ENCODE results near the gene FOXRED1. TPM values are rescaled to one million over a fixed set of nuclear protein-coding genes. Genes with fewer than 3 reads are reported as not detected.

FOXRED1 gene
- total RNA-seq, 1 experiment from 2014 or later, result 67.5 TPM

DNA sequence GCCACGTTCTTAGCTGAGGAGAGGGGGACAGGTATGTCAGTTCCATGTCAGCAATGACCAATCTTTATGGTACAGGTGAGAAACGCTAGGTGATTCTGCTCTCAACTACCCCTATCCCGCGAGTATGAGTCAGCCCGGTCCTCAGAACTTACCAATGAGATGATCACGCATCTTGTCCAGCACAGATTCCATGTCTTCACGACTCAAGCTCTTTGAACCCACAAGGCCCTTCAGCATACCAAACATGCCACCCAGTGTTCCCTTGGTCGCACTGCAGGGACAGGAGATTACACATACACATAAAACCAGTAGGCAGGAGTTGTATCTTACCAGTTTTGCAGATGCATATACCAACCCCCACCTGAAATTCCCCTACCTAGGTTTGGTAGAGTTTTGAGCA, 3.1 kb upstream of the FOXRED1 start:
- Mint-ChIP-seq H3K27ac (no peak overlapping the region), H3K27me3 (ENCODE audit: low read depth) (peaks cover 2% of the 10 kb centered on the region; the same call in 1 of the 2 replicates), H3K36me3 (ENCODE audit: insufficient read depth in 1 of 3, low read depth in 3 of 3) (peaks cover 44 to 70% (median 60%) of the 10 kb centered on the region in 3 experiments), H3K9me3 (no peaks in the 10 kb centered on the region), H3K4me3 (peak overlapping the region in 1 of 2 experiments; percentile 4; a peak in 3 of 5 replicates), H3K4me1 (peaks cover 13% of the 10 kb centered on the region in 2 experiments)
- H2BK120ac ChIP-seq (ENCODE audit: low read depth, low read length, poor library complexity, severe bottlenecking), result no peak overlapping the region
- no peak overlapping the region for H2AK5ac ChIP-seq (ENCODE audit: insufficient read length, low read length)
- no peak overlapping the region for H3K56ac ChIP-seq (ENCODE audit: insufficient read length, low read depth, low read length)
- H3K9ac ChIP-seq (ENCODE audit: extremely low read depth, insufficient read length, low read length), result no peak overlapping the region
- H3K4me2 ChIP-seq (ENCODE audit: insufficient read depth, insufficient read length, low read length), result no peak overlapping the region
- H3K79me1 ChIP-seq (ENCODE audit: insufficient read depth, low read depth, low read length, poor library complexity, severe bottlenecking), result peaks cover 4% of the 10 kb centered on the region
- no peaks in the 10 kb centered on the region for H4K20me1 ChIP-seq (ENCODE audit: control insufficient read depth, insufficient read depth, insufficient read length)
- H4K91ac ChIP-seq (ENCODE audit: insufficient read length, low read depth, low read length), result no peak overlapping the region
- H2AFZ ChIP-seq (ENCODE audit: low read length), result no peak overlapping the region
- no peak overlapping the region for H4K5ac ChIP-seq (ENCODE audit: insufficient read length, low read depth, low read length)
- no peak overlapping the region for H2BK15ac ChIP-seq (ENCODE audit: low read depth, low read length)
- no peak overlapping the region for H3K14ac ChIP-seq (ENCODE audit: insufficient read depth, low read length)
- no peak overlapping the region for H2BK5ac ChIP-seq (ENCODE audit: insufficient read length, low read length)
- no CpG with 5 or more reads among the region's 8 CpGs for WGBS (ENCODE audit: extremely low coverage, insufficient read length, low lambda C conversion rate)
- peaks cover 7% of the 10 kb centered on the region for H3K23me2 ChIP-seq (ENCODE audit: insufficient read length, low read depth, low read length, poor library complexity, severe bottlenecking)
- H3T11ph ChIP-seq (ENCODE audit: low read length), result no peak overlapping the region
- no peak overlapping the region for H3K4ac ChIP-seq (ENCODE audit: low read depth, low read length)
- H3K23ac ChIP-seq (ENCODE audit: insufficient read length, low read depth, low read length), result no peak overlapping the region
- no peak overlapping the region for H4K8ac ChIP-seq (replicated peaks; ENCODE audit: insufficient read length, low read depth, low read length)
- H3K27me3 ChIP-seq (ENCODE audit: insufficient read depth, low read length), result no peaks in the 10 kb centered on the region
- TF ChIP-seq, protein P1, sequence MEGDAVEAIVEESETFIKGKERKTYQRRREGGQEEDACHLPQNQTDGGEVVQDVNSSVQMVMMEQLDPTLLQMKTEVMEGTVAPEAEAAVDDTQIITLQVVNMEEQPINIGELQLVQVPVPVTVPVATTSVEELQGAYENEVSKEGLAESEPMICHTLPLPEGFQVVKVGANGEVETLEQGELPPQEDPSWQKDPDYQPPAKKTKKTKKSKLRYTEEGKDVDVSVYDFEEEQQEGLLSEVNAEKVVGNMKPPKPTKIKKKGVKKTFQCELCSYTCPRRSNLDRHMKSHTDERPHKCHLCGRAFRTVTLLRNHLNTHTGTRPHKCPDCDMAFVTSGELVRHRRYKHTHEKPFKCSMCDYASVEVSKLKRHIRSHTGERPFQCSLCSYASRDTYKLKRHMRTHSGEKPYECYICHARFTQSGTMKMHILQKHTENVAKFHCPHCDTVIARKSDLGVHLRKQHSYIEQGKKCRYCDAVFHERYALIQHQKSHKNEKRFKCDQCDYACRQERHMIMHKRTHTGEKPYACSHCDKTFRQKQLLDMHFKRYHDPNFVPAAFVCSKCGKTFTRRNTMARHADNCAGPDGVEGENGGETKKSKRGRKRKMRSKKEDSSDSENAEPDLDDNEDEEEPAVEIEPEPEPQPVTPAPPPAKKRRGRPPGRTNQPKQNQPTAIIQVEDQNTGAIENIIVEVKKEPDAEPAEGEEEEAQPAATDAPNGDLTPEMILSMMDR (conservative IDR thresholded peaks at IDR 0.05), result no peak
- H3K9me3 ChIP-seq (ENCODE audit: control insufficient read depth, low read depth, low read length), result no peaks in the 10 kb centered on the region
- DNase-seq, result no peak
- H2BK12ac ChIP-seq (ENCODE audit: insufficient read length, low read depth, low read length), result no peak overlapping the region
- H3K4me1 ChIP-seq (ENCODE audit: insufficient read depth, low read length), result no peaks in the 10 kb centered on the region; the same call in 1 of the 2 replicates
- H3K18ac ChIP-seq (ENCODE audit: insufficient read length, low read depth, low read length), result no peak overlapping the region
- peaks cover 8% of the 10 kb centered on the region; the same call in 1 of the 2 replicates for H3K79me2 ChIP-seq (ENCODE audit: insufficient read depth, low read length)
- no peak overlapping the region for H3K27ac ChIP-seq (ENCODE audit: insufficient read length, low read depth, low read length)
- H2BK20ac ChIP-seq (ENCODE audit: low read depth, low read length, poor library complexity, severe bottlenecking), result no peak overlapping the region
